Heart left ventricle (tissue), 13 donors: ENCODE results near the gene GRIA1.

ENCODE experiments used
- CTCF ChIP-seq, 12 donors: fragments of 200-600 bp; sonication (generic) in 4 of 12; IDR thresholded peaks; one replicate each; pipeline versions ENCODE4 v1.5.0 to v1.8.0; 2018 to 2022; ENCODE audit warnings: antibody characterized with exemption in 12 of 12, mild to moderate bottlenecking in 5 of 12
- POLR2A ChIP-seq, 2 donors: fragments of 450-650 bp; IDR thresholded peaks; one replicate each; pipeline ENCODE4 v1.6.1; 2017; ENCODE audit warnings: antibody characterized with exemption in 2 of 2, mild to moderate bottlenecking in 2 of 2, moderate library complexity in 2 of 2
- donor health status: ischemic (EF 13 %, LVEDD 7.1; RV severe dilation, severe dysfunction).
- donor health status: DM: no; HTN: yes; CAD: no.
- donor health status: DM: no; HTN: no; CAD: no.
- donor health status: ischemic (EF 25% LVEDD 6.9; RV normal size, moderate dysfunction).
- donor health status: ischemic (EF 25% LVEDD 5.7; RV mildly dilated, moderate dysfunction).
- donor health status: ischemic (EF 35%, LVEDD 5.7; RV mildly dilated, moderate dysfunction).
- donor health status: nonischemic (EF 11% LVEDD 7.7; RV severe dilation, severe dysfunction).
- donor health status: DM: yes; HTN: yes; CAD: no.
- donor health status: PGD.
- donor health status: ischemic (EF 29% LVEDD 5.4; RV normal size, mild dysfunction).
- donor health status: nonischemic (EF 23%, LVEDD 6.1; RV moderate dilation, normal function).

- TF ChIP-seq CTCF (IDR thresholded peaks at IDR 0.05) (no peak), POLR2A (IDR thresholded peaks at IDR 0.05) (no peak)
Measured at GRCh38 chr5:153749960-153750359, 259.5 kb downstream of the GRIA1 start.
